Mesodermal cell (in vitro differentiated cells): ENCODE measurements around the gene GLB1L3.

Source experiments
- H3K27ac ChIP-seq: 2 replicates; pipeline ENCODE4 v1.7.0; 2013; ENCODE audit warnings: mild to moderate bottlenecking, low read depth, low read length, moderate library complexity; ENCODE audit not compliant: severe bottlenecking
- H3K36me3 ChIP-seq: 2 replicates; pipeline ENCODE4 v1.7.1; 2013; ENCODE audit warnings: mild to moderate bottlenecking, low read length, moderate library complexity; ENCODE audit not compliant: control insufficient read depth, insufficient read depth
- H3K4me1 ChIP-seq: one replicate; pipeline ENCODE4 v1.7.1; 2013; ENCODE audit warnings: mild to moderate bottlenecking, low read length; ENCODE audit not compliant: insufficient read depth, control insufficient read depth, poor library complexity, severe bottlenecking
- H3K4me3 ChIP-seq: 2 replicates; pipeline ENCODE4 v1.7.0; 2013; ENCODE audit warnings: low read length, control low read depth, mild to moderate bottlenecking; ENCODE audit not compliant: insufficient read depth, poor library complexity, severe bottlenecking; ENCODE audit errors: extremely low read depth
- H3K9me3 ChIP-seq: 2 replicates; pipeline ENCODE4 v1.7.1; 2013; ENCODE audit warnings: mild to moderate bottlenecking, low read length, moderate library complexity; ENCODE audit not compliant: control insufficient read depth
- WGBS, 2 experiments: methylation state at CpG; one replicate each; pipeline ENCODE4 v1.1.5; 2013; ENCODE audit warnings: missing lambda C conversion rate in 2 of 2; ENCODE audit not compliant: insufficient coverage in 2 of 2; 5-methylcytosine and 5-hydroxymethylcytosine counted together

The GLB1L3 gene

DNA sequence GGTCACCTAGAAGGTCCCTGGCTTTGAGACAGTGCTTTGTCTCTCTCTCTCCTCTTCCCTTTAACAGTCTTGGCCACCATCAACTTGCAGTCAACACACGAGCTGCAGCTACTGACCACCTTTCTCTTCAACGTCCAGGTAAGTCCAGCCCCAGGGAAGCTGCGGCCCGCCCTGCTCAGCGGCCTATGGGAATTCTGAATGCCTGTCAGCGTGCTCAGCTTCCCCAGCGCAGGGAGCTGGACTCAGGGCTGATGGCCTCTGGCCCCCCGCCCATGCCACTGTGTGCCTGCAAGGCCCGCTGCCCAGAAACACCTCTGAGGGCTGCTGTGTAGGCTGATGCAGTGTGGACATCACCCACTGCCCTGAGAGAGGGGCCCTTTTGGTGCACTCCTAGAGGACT lies 88.1 kb downstream of the GLB1L3 start:
- Histone ChIP-seq H3K36me3 (no peaks in the 10 kb centered on the region), H3K9me3 (no peaks in the 10 kb centered on the region), H3K27ac (no peak overlapping the region), H3K4me1 (no peaks in the 10 kb centered on the region), H3K4me3 (no peak overlapping the region)
- 87 to 92% methylated on average over 7 to 8 of the region's 9 CpGs for WGBS, 2 experiments

DNA sequence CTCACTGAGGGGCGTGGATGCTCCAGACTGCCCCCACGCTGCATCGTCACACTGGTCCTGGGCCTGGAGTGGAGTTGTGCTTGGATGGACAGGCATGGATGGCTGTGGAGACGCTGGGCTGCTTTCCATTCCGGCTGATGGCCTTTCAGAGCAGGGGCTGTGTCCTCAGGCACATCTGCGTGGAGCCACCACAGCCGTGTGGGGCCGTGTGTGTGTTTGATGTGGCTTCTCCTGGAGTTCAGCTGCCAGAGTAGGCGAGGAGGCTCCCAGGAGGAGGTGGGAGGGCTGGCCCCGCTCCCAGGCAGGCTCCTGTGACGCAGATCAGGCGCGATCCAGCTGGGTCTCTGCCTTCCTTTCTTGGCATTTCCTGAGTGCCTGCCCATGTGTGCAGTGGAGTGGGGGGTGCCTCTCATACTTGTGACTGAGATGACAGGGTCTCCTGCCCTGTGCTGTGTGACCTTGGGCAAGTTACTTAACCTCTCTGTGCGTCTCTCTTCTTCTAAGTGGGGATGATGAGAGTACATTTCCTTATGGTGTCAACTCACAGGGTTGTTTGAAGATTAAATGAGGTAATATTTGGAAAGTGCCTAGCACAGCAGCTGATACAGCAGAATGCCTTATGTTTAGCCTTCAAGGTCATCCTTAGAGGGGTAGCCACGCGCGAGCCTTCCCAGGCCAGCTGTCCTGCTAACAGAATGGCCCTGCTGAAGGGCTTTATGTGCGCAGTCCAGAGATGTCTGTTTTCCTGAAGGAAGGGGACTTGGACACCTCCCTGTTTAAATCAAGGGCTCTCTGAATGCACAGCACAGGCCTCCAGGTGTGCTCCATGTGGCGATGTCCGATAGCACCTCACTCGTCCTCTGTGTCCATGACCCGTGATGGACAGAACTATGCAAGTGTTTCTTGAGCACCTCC lies 89.1 kb downstream of the GLB1L3 start:
- 89 to 94% methylated on average over 16 to 18 of the region's 22 CpGs for WGBS, 2 experiments
- no peak overlapping the region for H3K27ac ChIP-seq
- H3K4me3 ChIP-seq, result no peak overlapping the region
- H3K4me1 ChIP-seq, result no peaks in the 10 kb centered on the region
- no peaks in the 10 kb centered on the region for H3K9me3 ChIP-seq
- no peaks in the 10 kb centered on the region for H3K36me3 ChIP-seq

DNA sequence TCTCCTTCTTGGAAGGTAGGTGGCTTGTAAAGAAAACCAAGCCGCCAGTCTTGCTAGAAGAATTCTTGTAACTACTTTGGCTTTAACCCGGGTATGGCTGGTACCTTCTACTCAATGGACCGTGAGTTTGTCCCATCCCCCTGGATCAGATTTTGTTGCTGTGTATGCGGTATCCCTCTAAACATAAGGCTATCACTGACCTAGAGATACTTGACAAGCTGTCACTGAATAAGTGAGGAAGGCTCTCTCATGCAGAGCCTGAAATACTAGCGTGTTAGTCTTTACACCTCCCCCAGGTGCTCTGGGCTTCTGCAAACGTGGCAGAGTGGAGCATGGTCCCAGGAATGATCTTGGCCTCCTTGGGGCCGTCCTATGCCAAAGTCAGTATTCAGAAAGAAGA lies 90.1 kb downstream of the GLB1L3 start:
- Histone ChIP-seq H3K36me3 (no peaks in the 10 kb centered on the region), H3K4me3 (no peak overlapping the region), H3K4me1 (no peaks in the 10 kb centered on the region), H3K9me3 (no peaks in the 10 kb centered on the region), H3K27ac (no peak overlapping the region)
- WGBS, 2 experiments, result 90 to 94% methylated on average over 3 to 4 of the region's 7 CpGs

DNA sequence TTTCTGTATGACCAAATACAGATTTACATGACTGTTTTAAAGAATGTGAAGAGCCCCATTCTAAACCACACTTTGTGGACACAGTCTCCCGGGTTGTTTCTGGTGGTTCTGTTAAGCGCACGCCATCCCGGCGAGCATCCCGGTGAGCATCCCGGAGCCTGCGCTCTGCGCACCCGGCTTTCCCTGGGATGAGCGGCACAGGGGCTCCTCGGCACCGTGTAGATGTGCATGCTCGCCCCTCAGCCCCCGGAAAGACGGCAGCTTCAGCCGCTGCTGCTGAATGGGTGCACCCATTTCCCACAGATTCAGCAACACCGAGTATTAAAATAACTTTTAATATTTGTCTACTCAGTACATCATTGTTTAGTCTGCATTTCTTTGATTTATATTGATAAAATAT lies 91.6 kb downstream of the GLB1L3 start:
- H3K36me3 ChIP-seq, result no peaks in the 10 kb centered on the region
- no peaks in the 10 kb centered on the region for H3K4me1 ChIP-seq
- no peak overlapping the region for H3K27ac ChIP-seq
- H3K4me3 ChIP-seq, result no peak overlapping the region
- WGBS, 2 experiments, result 88 to 93% methylated on average over 16 to 17 of the region's 18 CpGs
- H3K9me3 ChIP-seq, result no peaks in the 10 kb centered on the region
